PC-3 (cell line): Measurements from ENCODE around the gene ZBTB22. TPM values are rescaled to one million over a fixed set of nuclear protein-coding genes. Genes with fewer than 3 reads are reported as not detected.
A peak's percentile ranks its signal among the peaks of the same experiment; 100 is the strongest.
"Not testable (repeated sequence)": the region's sequence is repeated elsewhere in the genome, so short reads cannot be mapped to it uniquely, and the experiment has no call there.

Source experiments
- ATAC-seq: fragments of 200-7000 bp; cut with Tn5 transposase; 2 replicates; pipeline ENCODE4 v1.9.1; 2020; ENCODE audit warnings: mild to moderate bottlenecking, moderate library complexity
- BruUV-seq: library from RNA; stranded (reverse); fragments of 400-500 nt; replicated peaks from 2 replicates; lab custom pipeline; 2021; lab: Mats Ljungman, UMichigan
- CTCF ChIA-PET: fragments of 300-600 bp; sonication (Branson Sonifier 250); formaldehyde crosslinking; loops from one replicate; lab custom pipeline; 2022; ENCODE audit warnings: antibody characterized with exemption; lab: Charles Lee
- POLR2A ChIA-PET: fragments of 300-600 bp; sonication (Branson Sonifier 250); formaldehyde crosslinking; loops from one replicate; lab custom pipeline; 2022; ENCODE audit warnings: antibody characterized with exemption; ENCODE audit not compliant: unreplicated experiment; lab: Charles Lee
- DNase-seq: peaks from one replicate; pipeline ENCODE4 v3.0.0-alpha.2; 2015
- H2AFZ ChIP-seq: fragments of 300-600 bp; sonication (generic); 2 replicates; pipeline ENCODE4 v1.6.0; 2016; ENCODE audit warnings: antibody characterized with exemption, low read length
- H3F3A ChIP-seq: fragments of 300-600 bp; sonication (generic); one replicate; pipeline ENCODE4 v1.6.0; 2017; ENCODE audit warnings: antibody characterized with exemption, low read length, control low read depth, mild to moderate bottlenecking; ENCODE audit not compliant: unreplicated experiment
- H3K27ac ChIP-seq: fragments of 300-600 bp; sonication (generic); 2 replicates; pipeline ENCODE4 v1.5.1; 2016; ENCODE audit warnings: mild to moderate bottlenecking, low read length
- H3K27me3 ChIP-seq: fragments of 300-600 bp; sonication (generic); 2 replicates; pipeline ENCODE4 v1.6.1; 2016; ENCODE audit warnings: low read length, mixed read lengths
- H3K36me3 ChIP-seq: fragments of 300-600 bp; sonication (generic); 2 replicates; pipeline ENCODE4 v1.6.1; 2016; ENCODE audit warnings: low read depth, mixed run types, low read length, mixed read lengths
- H3K4me1 ChIP-seq: fragments of 300-600 bp; sonication (generic); 2 replicates; pipeline ENCODE4 v1.5.1; 2016; ENCODE audit warnings: low read length; ENCODE audit not compliant: insufficient read depth
- H3K4me2 ChIP-seq: fragments of 300-600 bp; sonication (generic); 2 replicates; pipeline ENCODE4 v1.6.0; 2016; ENCODE audit warnings: low read length
- H3K4me3 ChIP-seq: fragments of 300-600 bp; sonication (generic); 2 replicates; pipeline ENCODE4 v1.5.1; 2016; ENCODE audit warnings: mild to moderate bottlenecking, low read length, mixed read lengths
- H3K79me2 ChIP-seq: fragments of 300-600 bp; sonication (generic); 2 replicates; pipeline ENCODE4 v1.6.1; 2017; ENCODE audit warnings: low read length, mixed read lengths
- H3K9ac ChIP-seq: fragments of 300-600 bp; sonication (generic); 2 replicates; pipeline ENCODE4 v1.6.0; 2016; ENCODE audit warnings: mild to moderate bottlenecking, low read length
- H3K9me2 ChIP-seq: fragments of 300-600 bp; sonication (generic); replicated peaks from 2 replicates; pipeline ENCODE4 v1.6.1; 2016; ENCODE audit warnings: mixed run types, low read length, mixed read lengths
- H3K9me3 ChIP-seq: fragments of 300-600 bp; sonication (generic); 2 replicates; pipeline ENCODE4 v1.6.1; 2016; ENCODE audit warnings: low read length, mixed read lengths
- H4K20me1 ChIP-seq: fragments of 300-600 bp; sonication (generic); 2 replicates; pipeline ENCODE4 v1.6.1; 2016; ENCODE audit warnings: low read length, mixed read lengths
- CTCF ChIP-seq: fragments of 300-600 bp; sonication (generic); conservative IDR thresholded peaks from 2 replicates; pipeline ENCODE4 v1.5.1; 2017; ENCODE audit warnings: antibody characterized with exemption, low read depth, mild to moderate bottlenecking, low read length
- EZH2 ChIP-seq: fragments of 300-600 bp; sonication (generic); IDR thresholded peaks from one replicate; pipeline ENCODE4 v1.6.1; 2017; ENCODE audit warnings: antibody characterized with exemption, mild to moderate bottlenecking, low read length; ENCODE audit not compliant: unreplicated experiment
- EZH2phosphoT487 ChIP-seq: fragments of 300-600 bp; sonication (generic); IDR thresholded peaks from 2 replicates; pipeline ENCODE4 v1.6.1; 2018; ENCODE audit warnings: mild to moderate bottlenecking, antibody characterized with exemption, low read length, borderline replicate concordance
- intact Hi-C: fragments of 100-400 bp; cut with micrococcal nuclease; formaldehyde crosslinking; loops from 2 replicates; pipeline ENCODE4 v1.9.0; 2023
- total RNA-seq: library from RNA; depleted of rRNA; stranded (reverse); fragments of >200 nt; gene quantifications from 2 replicates; pipeline ENCODE4 v1.2.3, GENCODE V29; 2014

Gene ZBTB22
- total RNA-seq, 1 experiment from 2014 or later = 18.8 TPM

GRCh38 chr6:33276864-33277662, 40.5 kb downstream of the ZBTB22 start, which contains the start of gene B3GALT4:
B3GALT4 (plus strand) TSS chr6:33277123; CDS start chr6:33277420, 297 bp downstream.
- DNase-seq (peak; percentile 92), ATAC-seq (peak; percentile 70)
- Histone ChIP-seq H3K4me3 (peak within 1 kb of the TSS; percentile 87), H4K20me1 (peaks cover 38% of the 10 kb centered on the region), H3K36me3 (peaks cover 44% of the 10 kb centered on the region), H3K79me2 (peaks cover 38% of the 10 kb centered on the region), H3K27me3 (no peaks in the 10 kb centered on the region), H3K9ac (peak within 1 kb of the TSS; percentile 71), H2AFZ (peak within 1 kb of the TSS; percentile 57), H3K4me2 (peak within 1 kb of the TSS; percentile 98), H3F3A (peaks cover 29% of the 10 kb centered on the region), H3K9me3 (no peaks in the 10 kb centered on the region), H3K27ac (peak within 1 kb of the TSS; percentile 77), H3K4me1 (peaks cover 42% of the 10 kb centered on the region), H3K9me2 (no peaks in the 10 kb centered on the region)
- TF ChIP-seq CTCF (no peak), EZH2phosphoT487 (no peak), EZH2 (no peak)
- no TSS peak for BruUV-seq
- ChIA-PET CTCF (interaction anchor here (1.1 to 1.6 kb wide), 2 partner anchors 22 to 41 kb away, joined by 3 to 18 read pairs; partner anchors contain the start of gene ZBTB22), POLR2A (interaction anchor here (0.8 kb wide), 1 partner anchor 29 kb away, joined by 7 read pairs; no protein-coding TSS in a partner anchor)
- intact Hi-C loops = loop anchor here (10.0 kb wide), 1 partner anchor 72 kb away; the partner anchor contains the start of genes HSD17B8, RING1, RXRB and SLC39A7

GRCh38 chr6:33276581-33276863, 41.0 kb downstream of the ZBTB22 start:
- CTCF ChIA-PET = interaction anchor here (1.1 to 1.6 kb wide), 2 partner anchors 23 to 41 kb away, joined by 3 to 18 read pairs; partner anchors contain the start of gene ZBTB22
- peaks cover 43% of the 10 kb centered on the region for H3K36me3 ChIP-seq
- POLR2A ChIA-PET = interaction anchor here (0.5 kb wide), 1 partner anchor 13 kb away, joined by 12 read pairs; the partner anchor contains the start of genes PFDN6 and WDR46
- H4K20me1 ChIP-seq = peaks cover 38% of the 10 kb centered on the region
- peak overlapping the region; percentile 77 for H3K27ac ChIP-seq
- H3K4me2 ChIP-seq = peak overlapping the region; percentile 98
- H3K27me3 ChIP-seq = no peaks in the 10 kb centered on the region
- no peak for TF ChIP-seq CTCF
- no peak for TF ChIP-seq EZH2phosphoT487
- TF ChIP-seq EZH2 = no peak
- intact Hi-C loops = loop anchor here (10.0 kb wide), 1 partner anchor 72 kb away; the partner anchor contains the start of genes HSD17B8, RING1, RXRB and SLC39A7
- peak overlapping the region; percentile 87 for H3K4me3 ChIP-seq
- peaks cover 42% of the 10 kb centered on the region for H3K4me1 ChIP-seq
- peaks cover 29% of the 10 kb centered on the region for H3F3A ChIP-seq
- no peak overlapping the region for H2AFZ ChIP-seq
- H3K9me3 ChIP-seq = no peaks in the 10 kb centered on the region
- H3K9ac ChIP-seq = peak overlapping the region; percentile 71
- H3K79me2 ChIP-seq = peaks cover 40% of the 10 kb centered on the region
- ATAC-seq (no peak), DNase-seq (no peak)
- H3K9me2 ChIP-seq = no peaks in the 10 kb centered on the region
- BruUV-seq = no TSS peak

GRCh38 chr6:33275795-33276580, 41.6 kb downstream of the ZBTB22 start:
- ChIA-PET POLR2A (interaction anchor here (0.5 kb wide), 1 partner anchor 13 kb away, joined by 12 read pairs; the partner anchor contains the start of genes PFDN6 and WDR46), CTCF (interaction anchor here (0.7 to 1.1 kb wide), 2 partner anchors 23 to 26 kb away, joined by 3 to 5 read pairs; no protein-coding TSS in a partner anchor)
- H2AFZ ChIP-seq, H3K27me3 ChIP-seq, DNase-seq, BruUV-seq, H3K9me2 ChIP-seq, H3K9me3 ChIP-seq, ATAC-seq: not testable (repeated sequence)
- peaks cover 38% of the 10 kb centered on the region for H4K20me1 ChIP-seq
- H3K27ac ChIP-seq = peak overlapping the region; percentile 77
- H3K9ac ChIP-seq = peak overlapping the region; percentile 71
- peaks cover 44% of the 10 kb centered on the region for H3K79me2 ChIP-seq
- H3F3A ChIP-seq = peaks cover 29% of the 10 kb centered on the region
- peaks cover 42% of the 10 kb centered on the region for H3K4me1 ChIP-seq
- peak overlapping the region; percentile 87 for H3K4me3 ChIP-seq
- intact Hi-C loops = loop anchor here (10.0 kb wide), 1 partner anchor 71 kb away; the partner anchor contains the start of genes HSD17B8, RING1, RXRB and SLC39A7
- H3K36me3 ChIP-seq = peaks cover 43% of the 10 kb centered on the region
- peak overlapping the region; percentile 98 for H3K4me2 ChIP-seq
